Measurements from ENCODE around the gene KCNA5. TPM values are rescaled to one million over a fixed set of nuclear protein-coding genes. Genes with fewer than 3 reads are reported as not detected.

KCNA5 gene
- total RNA-seq, 1 experiment from 2014 or later: not detected

GRCh38 chr12:5081016-5081415 lies 37.3 kb downstream of the KCNA5 start:
- no TSS peak for BruUV-seq (replicated peaks)
- intact Hi-C loops (cut with micrococcal nuclease): no loop called here
- Histone ChIP-seq H2AFZ (ENCODE audit: low read length) (no peak overlapping the region), H4K20me1 (ENCODE audit: low read length) (no peaks in the 10 kb centered on the region), H3K9me2 (replicated peaks; ENCODE audit: low read length) (no peaks in the 10 kb centered on the region), H3K27me3 (ENCODE audit: low read length) (peaks cover 23% of the 10 kb centered on the region; the same call in 1 of the 2 replicates), H3K4me1 (ENCODE audit: insufficient read depth, low read length) (no peaks in the 10 kb centered on the region), H3K4me3 (ENCODE audit: low read length) (no peak overlapping the region), H3F3A (ENCODE audit: low read length, unreplicated experiment) (no peaks in the 10 kb centered on the region), H3K9me3 (ENCODE audit: low read length) (no peaks in the 10 kb centered on the region), H3K4me2 (ENCODE audit: low read length) (no peak overlapping the region), H3K36me3 (ENCODE audit: low read depth, low read length) (no peaks in the 10 kb centered on the region), H3K27ac (ENCODE audit: low read length) (no peak overlapping the region), H3K9ac (ENCODE audit: low read length) (no peak overlapping the region), H3K79me2 (ENCODE audit: low read length) (no peaks in the 10 kb centered on the region)
- CTCF ChIA-PET: no interaction called here
- no peak for TF ChIP-seq CTCF (conservative IDR thresholded peaks at IDR 0.05; ENCODE audit: low read depth, low read length)
- TF ChIP-seq EZH2 (IDR thresholded peaks at IDR 0.05; ENCODE audit: low read length, unreplicated experiment): no peak
- TF ChIP-seq EZH2phosphoT487 (IDR thresholded peaks at IDR 0.05; ENCODE audit: borderline replicate concordance, low read length): no peak
- ATAC-seq: no peak
- POLR2A ChIA-PET (ENCODE audit: unreplicated experiment): no interaction called here
- no peak for DNase-seq

- Histone ChIP-seq H3K9me2 (replicated peaks; ENCODE audit: low read length) (no peaks in the 10 kb centered on the region), H3K79me2 (ENCODE audit: low read length) (no peaks in the 10 kb centered on the region), H4K20me1 (ENCODE audit: low read length) (no peaks in the 10 kb centered on the region), H3K4me2 (ENCODE audit: low read length) (no peak overlapping the region), H3K9me3 (ENCODE audit: low read length) (no peaks in the 10 kb centered on the region), H3K27me3 (ENCODE audit: low read length) (peaks cover 17% of the 10 kb centered on the region; the same call in 1 of the 2 replicates), H3K27ac (ENCODE audit: low read length) (no peak overlapping the region), H3K4me1 (ENCODE audit: insufficient read depth, low read length) (no peaks in the 10 kb centered on the region), H3K9ac (ENCODE audit: low read length) (no peak overlapping the region), H3K4me3 (ENCODE audit: low read length) (no peak overlapping the region), H3F3A (ENCODE audit: low read length, unreplicated experiment) (no peaks in the 10 kb centered on the region), H2AFZ (ENCODE audit: low read length) (no peak overlapping the region), H3K36me3 (ENCODE audit: low read depth, low read length) (no peaks in the 10 kb centered on the region)
- ATAC-seq (no peak), DNase-seq (peak; percentile 60)
- ChIA-PET CTCF (interaction anchor here (0.7 kb wide), 1 partner anchor 364 kb away, joined by 11 read pairs; no protein-coding TSS in a partner anchor), POLR2A (ENCODE audit: unreplicated experiment) (no interaction called here)
- TF ChIP-seq EZH2phosphoT487 (IDR thresholded peaks at IDR 0.05; ENCODE audit: borderline replicate concordance, low read length) (no peak), EZH2 (IDR thresholded peaks at IDR 0.05; ENCODE audit: low read length, unreplicated experiment) (no peak), CTCF (conservative IDR thresholded peaks at IDR 0.05; ENCODE audit: low read depth, low read length) (peak; percentile 62)
- no TSS peak for BruUV-seq (replicated peaks)
- intact Hi-C loops (cut with micrococcal nuclease): no loop called here
Measured at GRCh38 chr12:5083955-5084849, 40.5 kb downstream of the KCNA5 start.

GRCh38 chr12:5085896-5086295 lies 42.2 kb downstream of the KCNA5 start:
- intact Hi-C loops (cut with micrococcal nuclease): no loop called here
- Histone ChIP-seq H3K4me1 (ENCODE audit: insufficient read depth, low read length) (no peaks in the 10 kb centered on the region), H3K4me2 (ENCODE audit: low read length) (no peak overlapping the region), H3K4me3 (ENCODE audit: low read length) (no peak overlapping the region), H3K9me2 (replicated peaks; ENCODE audit: low read length) (no peaks in the 10 kb centered on the region), H3K9ac (ENCODE audit: low read length) (no peak overlapping the region), H3K27ac (ENCODE audit: low read length) (no peak overlapping the region), H3K9me3 (ENCODE audit: low read length) (no peaks in the 10 kb centered on the region), H3K27me3 (ENCODE audit: low read length) (peaks cover 4% of the 10 kb centered on the region; the same call in 1 of the 2 replicates), H3F3A (ENCODE audit: low read length, unreplicated experiment) (no peaks in the 10 kb centered on the region), H3K36me3 (ENCODE audit: low read depth, low read length) (no peaks in the 10 kb centered on the region), H3K79me2 (ENCODE audit: low read length) (no peaks in the 10 kb centered on the region), H2AFZ (ENCODE audit: low read length) (no peak overlapping the region), H4K20me1 (ENCODE audit: low read length) (no peaks in the 10 kb centered on the region)
- CTCF ChIA-PET: no interaction called here
- no TSS peak for BruUV-seq (replicated peaks)
- DNase-seq (peak; percentile 51), ATAC-seq (no peak)
- TF ChIP-seq CTCF (conservative IDR thresholded peaks at IDR 0.05; ENCODE audit: low read depth, low read length) (no peak), EZH2phosphoT487 (IDR thresholded peaks at IDR 0.05; ENCODE audit: borderline replicate concordance, low read length) (no peak), EZH2 (IDR thresholded peaks at IDR 0.05; ENCODE audit: low read length, unreplicated experiment) (no peak)
- POLR2A ChIA-PET (ENCODE audit: unreplicated experiment): no interaction called here
